GM18907 (cell line): Measurements from ENCODE around the gene SYNC.
"Not testable (repeated sequence)": the region's sequence is repeated elsewhere in the genome, so short reads cannot be mapped to it uniquely, and the experiment has no call there.

Experiments
- ATAC-seq: cut with Tn5 transposase; IDR thresholded peaks from one replicate; pipeline ENCODE4 v1.9.1; 2021; ENCODE audit warnings: mild to moderate bottlenecking, moderate library complexity; ENCODE audit not compliant: unreplicated experiment

The SYNC gene

GRCh38 chr1:32647308-32648134 lies 55.0 kb downstream of the SYNC start:
- no peak for ATAC-seq

GRCh38 chr1:32644426-32644825 lies 58.1 kb downstream of the SYNC start:
- ATAC-seq = no peak

- ATAC-seq = not testable (repeated sequence)
Measured at GRCh38 chr1:32642292-32642827, 60.2 kb downstream of the SYNC start.

- no peak for ATAC-seq
Measured at GRCh38 chr1:32639489-32640075, 63.0 kb downstream of the SYNC start.

GRCh38 chr1:32636914-32637645 lies 65.5 kb downstream of the SYNC start:
- ATAC-seq = no peak

DNA sequence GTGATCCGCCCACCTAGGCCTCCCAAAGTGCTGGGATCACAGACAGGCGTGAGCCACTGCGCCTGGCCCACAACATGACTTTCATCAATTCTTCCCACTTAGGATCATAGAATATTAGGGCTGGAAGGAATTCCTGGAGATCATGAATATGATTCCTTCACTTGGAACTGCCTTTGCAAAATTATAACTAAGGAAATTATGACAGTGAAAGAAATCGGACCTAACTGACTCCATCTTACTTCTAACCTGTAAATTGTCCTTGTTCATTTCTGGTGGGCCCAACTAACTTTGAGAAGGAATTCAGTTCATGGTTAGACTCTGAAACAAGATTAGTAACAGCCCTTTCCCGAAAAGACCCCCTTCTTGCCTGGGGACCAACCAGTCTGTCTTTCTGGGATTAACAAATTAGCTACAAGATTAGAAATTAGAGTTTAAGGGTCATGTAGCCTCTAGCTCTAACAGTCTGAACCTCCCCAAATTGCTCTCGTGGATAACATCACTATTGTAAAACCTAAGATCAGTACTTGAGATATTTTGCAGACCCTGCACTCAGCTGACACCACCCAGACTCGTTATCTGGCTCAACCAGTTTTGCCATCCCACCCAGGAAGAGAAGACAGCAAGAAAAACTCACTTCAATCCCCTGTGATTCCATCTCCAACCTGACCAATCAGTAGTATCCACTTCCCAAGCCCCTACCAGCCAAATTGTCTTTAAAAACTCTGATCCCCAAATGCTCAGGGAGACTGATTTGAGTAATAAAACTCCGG lies 66.9 kb downstream of the SYNC start:
- no peak for ATAC-seq

DNA sequence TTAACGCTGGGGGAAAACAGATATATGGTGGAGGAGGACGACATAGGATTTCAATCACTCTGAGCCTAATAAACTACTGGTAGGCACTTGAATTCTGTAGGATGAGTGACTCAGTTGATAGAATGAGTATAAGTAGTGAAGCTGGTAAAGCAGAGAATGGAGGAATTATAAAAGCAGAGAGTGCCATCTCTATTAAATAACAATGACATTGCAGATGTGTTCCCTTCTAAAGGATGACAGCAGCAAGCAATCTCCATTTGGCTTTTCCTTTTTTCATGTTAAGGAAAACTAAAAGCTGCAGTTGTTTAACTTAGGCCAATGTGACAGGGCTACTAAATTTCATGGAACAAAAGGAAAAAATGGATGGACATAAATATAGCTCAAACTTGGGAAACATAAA lies 69.7 kb downstream of the SYNC start:
- no peak for ATAC-seq

- not testable (repeated sequence) for ATAC-seq
Measured at GRCh38 chr1:32630173-32630572, 72.4 kb downstream of the SYNC start.
